ENCODE data around the gene ZFX.

- TF ChIP-seq CTCF (IDR thresholded peaks at IDR 0.05): no peak
- no peak for TF ChIP-seq POLR2A (IDR thresholded peaks at IDR 0.05)
Measured at GRCh38 chrX:24208496-24209240, 59.1 kb downstream of the ZFX start.

Measured in heart left ventricle (tissue), 13 donors.